Measurements from ENCODE around the gene BTBD9.

Gene BTBD9

GRCh38 chr6:38236631-38237030 lies 403.1 kb downstream of the BTBD9 start:
- no peak for DNase-seq (ENCODE audit: low read depth)

- DNase-seq (ENCODE audit: low read depth) = no peak
Measured at GRCh38 chr6:38234934-38235682, 404.6 kb downstream of the BTBD9 start.

GRCh38 chr6:38234141-38234540 lies 405.6 kb downstream of the BTBD9 start:
- no peak for DNase-seq (ENCODE audit: low read depth)

GRCh38 chr6:38233161-38233791 lies 406.5 kb downstream of the BTBD9 start:
- no peak for DNase-seq (ENCODE audit: low read depth)

GRCh38 chr6:38225766-38226165 lies 414.0 kb downstream of the BTBD9 start:
- DNase-seq (ENCODE audit: low read depth) = no peak

GRCh38 chr6:38221251-38221650 lies 418.5 kb downstream of the BTBD9 start:
- no peak for DNase-seq (ENCODE audit: low read depth)

GRCh38 chr6:38220069-38220723 lies 419.5 kb downstream of the BTBD9 start:
- DNase-seq (ENCODE audit: low read depth) = no peak

- no peak for DNase-seq (ENCODE audit: low read depth)
Measured at GRCh38 chr6:38218235-38218634, 421.5 kb downstream of the BTBD9 start.

- no peak for DNase-seq (ENCODE audit: low read depth)
Measured at GRCh38 chr6:38216451-38216850, 423.3 kb downstream of the BTBD9 start.

GRCh38 chr6:38215651-38216311 lies 423.9 kb downstream of the BTBD9 start:
- DNase-seq (ENCODE audit: low read depth) = no peak

GRCh38 chr6:38215225-38215624 lies 424.5 kb downstream of the BTBD9 start:
- DNase-seq (ENCODE audit: low read depth) = no peak

GRCh38 chr6:38214159-38214558 lies 425.6 kb downstream of the BTBD9 start:
- DNase-seq (ENCODE audit: low read depth) = no peak

GRCh38 chr6:38213251-38213658 lies 426.5 kb downstream of the BTBD9 start:
- DNase-seq (ENCODE audit: low read depth) = no peak

- DNase-seq (ENCODE audit: low read depth) = no peak
Measured at GRCh38 chr6:38212579-38212978, 427.1 kb downstream of the BTBD9 start.

GRCh38 chr6:38212116-38212515 lies 427.6 kb downstream of the BTBD9 start:
- DNase-seq (ENCODE audit: low read depth) = no peak

GRCh38 chr6:38209371-38210260 lies 430.1 kb downstream of the BTBD9 start:
- DNase-seq (ENCODE audit: low read depth) = no peak

- DNase-seq (ENCODE audit: low read depth) = no peak
Measured at GRCh38 chr6:38208028-38208427, 431.7 kb downstream of the BTBD9 start.

GRCh38 chr6:38207375-38207774 lies 432.4 kb downstream of the BTBD9 start:
- no peak for DNase-seq (ENCODE audit: low read depth)

- DNase-seq (ENCODE audit: low read depth) = no peak
Measured at GRCh38 chr6:38198219-38198618, 441.5 kb downstream of the BTBD9 start.

GRCh38 chr6:38195113-38195635 lies 444.6 kb downstream of the BTBD9 start:
- no peak for DNase-seq (ENCODE audit: low read depth)

- DNase-seq (ENCODE audit: low read depth) = no peak
Measured at GRCh38 chr6:38194589-38194988, 445.1 kb downstream of the BTBD9 start.

- no peak for DNase-seq (ENCODE audit: low read depth)
Measured at GRCh38 chr6:38194282-38194572, 445.5 kb downstream of the BTBD9 start.

Measured in stimulated activated CD8-positive, alpha-beta memory T cell treated with anti-CD3 and anti-CD28 coated beads, Interleukin-15, amount 100 ng/mL, for 24 hours (primary cell).